Cardiac fibroblast (primary cell): ENCODE data around the gene IGSF1.

Experiments used
- DNase-seq, 2 donors: peaks; one replicate each; pipeline versions ENCODE4 v3.0.0 to v3.0.0-alpha.2; 2010; ENCODE audit warnings: low read depth in 2 of 2
- H3K4me3 ChIP-seq, 2 donors: replicated peaks in 1 of 2; 1 replicate in 1 of 2; 2 replicates in 1 of 2; pipeline ENCODE4 v1.5.1; 2011; ENCODE audit warnings: low read depth in 2 of 2, low read length in 2 of 2, mild to moderate bottlenecking in 2 of 2, moderate library complexity in 1 of 2
- TF ChIP-seq, protein P1 (sequence below): IDR thresholded peaks from one replicate; pipeline ENCODE4 v1.5.1; 2011; ENCODE audit warnings: low read depth, mild to moderate bottlenecking, low read length, inconsistent platforms

Gene IGSF1

GRCh38 chrX:131273011-131273410 is 16.1 kb downstream of the IGSF1 start:
- TF ChIP-seq, protein P1, sequence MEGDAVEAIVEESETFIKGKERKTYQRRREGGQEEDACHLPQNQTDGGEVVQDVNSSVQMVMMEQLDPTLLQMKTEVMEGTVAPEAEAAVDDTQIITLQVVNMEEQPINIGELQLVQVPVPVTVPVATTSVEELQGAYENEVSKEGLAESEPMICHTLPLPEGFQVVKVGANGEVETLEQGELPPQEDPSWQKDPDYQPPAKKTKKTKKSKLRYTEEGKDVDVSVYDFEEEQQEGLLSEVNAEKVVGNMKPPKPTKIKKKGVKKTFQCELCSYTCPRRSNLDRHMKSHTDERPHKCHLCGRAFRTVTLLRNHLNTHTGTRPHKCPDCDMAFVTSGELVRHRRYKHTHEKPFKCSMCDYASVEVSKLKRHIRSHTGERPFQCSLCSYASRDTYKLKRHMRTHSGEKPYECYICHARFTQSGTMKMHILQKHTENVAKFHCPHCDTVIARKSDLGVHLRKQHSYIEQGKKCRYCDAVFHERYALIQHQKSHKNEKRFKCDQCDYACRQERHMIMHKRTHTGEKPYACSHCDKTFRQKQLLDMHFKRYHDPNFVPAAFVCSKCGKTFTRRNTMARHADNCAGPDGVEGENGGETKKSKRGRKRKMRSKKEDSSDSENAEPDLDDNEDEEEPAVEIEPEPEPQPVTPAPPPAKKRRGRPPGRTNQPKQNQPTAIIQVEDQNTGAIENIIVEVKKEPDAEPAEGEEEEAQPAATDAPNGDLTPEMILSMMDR = no peak
- DNase-seq = no peak
- no peak overlapping the region for H3K4me3 ChIP-seq

DNA sequence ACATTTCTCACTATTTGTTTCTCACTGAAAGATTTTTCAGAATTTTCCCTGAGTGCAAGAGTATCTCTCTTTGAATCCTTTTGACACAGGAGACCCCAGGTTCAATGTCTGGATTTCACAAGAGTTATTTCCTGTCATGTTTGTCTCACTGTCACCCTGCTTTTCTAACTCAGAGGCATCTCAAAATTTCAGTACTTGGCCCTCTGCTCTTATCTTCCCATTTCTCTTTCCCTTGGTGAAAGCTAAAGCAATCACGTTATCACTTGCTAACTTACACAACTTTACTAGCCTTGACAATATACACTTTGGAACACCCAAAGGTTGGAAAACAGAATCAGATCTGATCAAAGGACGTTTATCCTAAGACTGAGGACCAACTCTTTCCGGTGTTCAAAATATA is 17.3 kb downstream of the IGSF1 start:
- no peak for DNase-seq
- TF ChIP-seq, protein P1 = no peak
- H3K4me3 ChIP-seq = no peak overlapping the region

DNA sequence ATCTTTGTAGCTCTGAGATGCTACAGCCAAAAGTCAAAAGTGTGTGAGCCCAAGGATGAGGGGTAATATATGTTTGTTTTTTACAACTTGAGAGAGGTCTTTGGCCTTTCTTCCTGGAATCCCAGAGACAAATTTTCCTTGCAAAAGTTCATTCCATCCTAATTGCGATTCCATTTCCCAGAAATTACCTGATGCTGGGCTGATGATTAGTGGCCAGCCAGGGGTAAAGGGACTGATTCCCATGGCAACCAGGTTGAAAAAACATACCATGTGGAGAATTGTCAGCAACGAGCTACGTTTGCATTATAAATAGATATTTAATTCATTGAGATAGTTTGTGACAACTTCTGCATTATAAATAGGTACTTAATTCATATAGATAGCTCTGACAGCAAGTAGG is 17.8 kb downstream of the IGSF1 start:
- H3K4me3 ChIP-seq = no peak overlapping the region
- no peak for DNase-seq
- TF ChIP-seq, protein P1 = no peak

DNA sequence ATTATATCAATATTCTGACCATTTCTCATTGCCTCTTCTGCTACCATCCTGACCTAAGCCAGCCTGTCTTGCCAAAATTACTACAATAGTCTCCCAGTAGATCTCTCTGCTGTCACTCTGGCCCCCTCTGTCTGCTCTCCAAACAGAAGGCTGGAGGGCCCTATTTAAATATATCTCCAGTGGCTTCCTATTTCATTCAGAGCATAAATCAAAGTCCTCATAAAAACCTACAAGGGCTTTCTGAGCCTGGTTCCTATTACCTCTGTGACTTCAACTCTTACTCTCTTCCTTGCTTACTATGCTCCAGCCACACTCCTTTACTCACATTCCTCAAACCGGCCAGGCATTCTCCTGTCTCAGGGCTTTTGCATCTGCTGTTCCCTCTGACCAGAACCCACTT is 19.0 kb downstream of the IGSF1 start:
- DNase-seq = no peak
- H3K4me3 ChIP-seq = no peak overlapping the region
- TF ChIP-seq, protein P1 = no peak

GRCh38 chrX:131264665-131265064 is 24.4 kb downstream of the IGSF1 start:
- no peak for DNase-seq
- H3K4me3 ChIP-seq = no peak overlapping the region
- TF ChIP-seq, protein P1 = no peak

GRCh38 chrX:131264053-131264452 is 25.1 kb downstream of the IGSF1 start:
- DNase-seq = no peak
- H3K4me3 ChIP-seq = no peak overlapping the region
- TF ChIP-seq, protein P1 = no peak
